Mesothelial cell of epicardium (in vitro differentiated cells): ENCODE measurements around the gene ING2. TPM values are rescaled to one million over a fixed set of nuclear protein-coding genes. Genes with fewer than 3 reads are reported as not detected.

Experiments used
- DNase-seq, 2 experiments: peaks; one replicate each; pipeline ENCODE4 v3.0.0; 2021; ENCODE audit warnings: low spot score in 2 of 2; ENCODE audit not compliant: unreplicated experiment in 2 of 2
- H3K27ac Mint-ChIP-seq: 2 replicates; pipeline ENCODE4 v1.8.0; 2021; ENCODE audit warnings: mixed read lengths
- H3K27me3 Mint-ChIP-seq: 2 replicates; pipeline ENCODE4 v1.8.0; 2021; ENCODE audit warnings: low read depth, mixed read lengths
- H3K36me3 Mint-ChIP-seq: 2 replicates; pipeline ENCODE4 v1.8.0; 2021; ENCODE audit warnings: mixed read lengths
- H3K4me1 Mint-ChIP-seq: 2 replicates; pipeline ENCODE4 v1.8.0; 2021; ENCODE audit warnings: mixed read lengths
- H3K4me3 Mint-ChIP-seq: 2 replicates; pipeline ENCODE4 v1.8.0; 2021; ENCODE audit warnings: mild to moderate bottlenecking, moderate library complexity, mixed read lengths
- H3K9me3 Mint-ChIP-seq: 2 replicates; pipeline ENCODE4 v1.8.0; 2021; ENCODE audit warnings: mixed read lengths
- total RNA-seq: library from RNA; stranded (reverse); gene quantifications from 3 replicates; pipeline ENCODE4 v1.2.1, GENCODE V29; 2021
- TF ChIP-seq, protein P1 (sequence below): fragments of 200-600 bp; sonication (generic); IDR thresholded peaks from one replicate; pipeline ENCODE4 v1.5.0; 2021; ENCODE audit warnings: antibody characterized with exemption; ENCODE audit not compliant: unreplicated experiment

Gene ING2
- total RNA-seq, 1 donor from 2014 or later, result 11.3 TPM

DNA sequence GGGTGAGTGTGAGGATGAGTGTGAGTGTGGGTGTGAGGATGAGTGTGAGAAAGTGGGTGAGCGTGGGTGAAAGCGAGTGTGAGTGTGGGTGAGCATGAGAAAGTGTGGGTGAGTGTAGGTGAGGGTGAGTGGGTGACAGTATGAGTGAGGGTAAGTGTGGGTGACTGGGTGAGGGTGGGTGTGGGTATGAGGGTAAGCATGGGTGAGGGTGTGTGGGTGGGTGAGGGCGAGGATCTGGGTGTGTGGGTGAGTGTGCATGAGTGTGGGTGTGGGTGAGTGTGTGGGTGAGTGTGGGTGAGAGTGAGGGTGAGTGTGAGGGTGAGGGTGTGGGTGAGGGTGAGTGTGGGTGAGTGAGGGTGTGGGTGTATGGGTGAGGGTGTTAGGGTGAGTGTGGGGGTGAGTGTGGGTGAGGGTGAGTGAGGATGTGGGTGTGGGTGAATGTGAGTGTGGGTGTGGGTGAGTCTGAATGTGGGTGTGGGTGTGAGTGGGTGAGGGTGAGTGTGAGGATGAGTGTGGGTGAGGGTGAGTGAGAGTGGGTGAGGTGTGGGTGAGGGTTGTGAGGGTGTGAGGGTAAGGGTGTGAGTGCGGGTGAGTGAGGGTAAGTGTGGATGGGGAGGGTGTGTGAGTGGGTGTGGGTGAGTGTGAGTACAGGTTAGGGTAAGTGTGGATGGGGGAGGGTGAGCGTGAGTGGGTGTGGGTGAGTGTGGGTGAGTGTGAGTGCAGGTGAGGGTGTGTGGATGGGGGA lies 48.9 kb downstream of the ING2 start:
- H3K9me3 Mint-ChIP-seq, result peaks cover 3% of the 10 kb centered on the region
- no peaks in the 10 kb centered on the region for H3K36me3 Mint-ChIP-seq
- no peak for DNase-seq
- no peak overlapping the region for H3K27ac Mint-ChIP-seq
- H3K27me3 Mint-ChIP-seq, result peaks cover 20% of the 10 kb centered on the region
- no peaks in the 10 kb centered on the region for H3K4me1 Mint-ChIP-seq
- no peak overlapping the region for H3K4me3 Mint-ChIP-seq
- TF ChIP-seq, protein P1, sequence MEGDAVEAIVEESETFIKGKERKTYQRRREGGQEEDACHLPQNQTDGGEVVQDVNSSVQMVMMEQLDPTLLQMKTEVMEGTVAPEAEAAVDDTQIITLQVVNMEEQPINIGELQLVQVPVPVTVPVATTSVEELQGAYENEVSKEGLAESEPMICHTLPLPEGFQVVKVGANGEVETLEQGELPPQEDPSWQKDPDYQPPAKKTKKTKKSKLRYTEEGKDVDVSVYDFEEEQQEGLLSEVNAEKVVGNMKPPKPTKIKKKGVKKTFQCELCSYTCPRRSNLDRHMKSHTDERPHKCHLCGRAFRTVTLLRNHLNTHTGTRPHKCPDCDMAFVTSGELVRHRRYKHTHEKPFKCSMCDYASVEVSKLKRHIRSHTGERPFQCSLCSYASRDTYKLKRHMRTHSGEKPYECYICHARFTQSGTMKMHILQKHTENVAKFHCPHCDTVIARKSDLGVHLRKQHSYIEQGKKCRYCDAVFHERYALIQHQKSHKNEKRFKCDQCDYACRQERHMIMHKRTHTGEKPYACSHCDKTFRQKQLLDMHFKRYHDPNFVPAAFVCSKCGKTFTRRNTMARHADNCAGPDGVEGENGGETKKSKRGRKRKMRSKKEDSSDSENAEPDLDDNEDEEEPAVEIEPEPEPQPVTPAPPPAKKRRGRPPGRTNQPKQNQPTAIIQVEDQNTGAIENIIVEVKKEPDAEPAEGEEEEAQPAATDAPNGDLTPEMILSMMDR, result no peak

- Mint-ChIP-seq H3K4me1 (no peaks in the 10 kb centered on the region), H3K36me3 (no peaks in the 10 kb centered on the region), H3K27me3 (peaks cover 23% of the 10 kb centered on the region), H3K4me3 (no peak overlapping the region), H3K9me3 (peaks cover 3% of the 10 kb centered on the region), H3K27ac (no peak overlapping the region)
- TF ChIP-seq, protein P1, result no peak
- DNase-seq, result no peak
Observed at GRCh38 chr4:183554346-183554686, 49.5 kb downstream of the ING2 start.

GRCh38 chr4:183554878-183555585 lies 50.2 kb downstream of the ING2 start:
- H3K36me3 Mint-ChIP-seq, result no peaks in the 10 kb centered on the region
- H3K27ac Mint-ChIP-seq, result no peak overlapping the region
- H3K9me3 Mint-ChIP-seq, result peaks cover 3% of the 10 kb centered on the region
- peaks cover 25% of the 10 kb centered on the region for H3K27me3 Mint-ChIP-seq
- TF ChIP-seq, protein P1, result no peak
- H3K4me1 Mint-ChIP-seq, result no peaks in the 10 kb centered on the region
- no peak for DNase-seq
- H3K4me3 Mint-ChIP-seq, result no peak overlapping the region

GRCh38 chr4:183556947-183557346 lies 52.1 kb downstream of the ING2 start:
- Mint-ChIP-seq H3K9me3 (peaks cover 3% of the 10 kb centered on the region), H3K4me1 (peaks cover 3% of the 10 kb centered on the region), H3K4me3 (no peak overlapping the region), H3K27me3 (peaks cover 12% of the 10 kb centered on the region), H3K27ac (no peak overlapping the region), H3K36me3 (no peaks in the 10 kb centered on the region)
- DNase-seq, result no peak
- TF ChIP-seq, protein P1, result no peak

- H3K27ac Mint-ChIP-seq, result no peak overlapping the region
- H3K4me3 Mint-ChIP-seq, result no peak overlapping the region
- peaks cover 3% of the 10 kb centered on the region for H3K9me3 Mint-ChIP-seq
- H3K36me3 Mint-ChIP-seq, result no peaks in the 10 kb centered on the region
- no peak for DNase-seq
- TF ChIP-seq, protein P1, result no peak
- peaks cover 5% of the 10 kb centered on the region for H3K4me1 Mint-ChIP-seq
- H3K27me3 Mint-ChIP-seq, result peaks cover 12% of the 10 kb centered on the region
Observed at GRCh38 chr4:183557611-183558010, 52.8 kb downstream of the ING2 start.
